ENCODE measurements around the gene ANGPTL2. TPM values are rescaled to one million over a fixed set of nuclear protein-coding genes. Genes with fewer than 3 reads are reported as not detected.

Gene ANGPTL2
- total RNA-seq, 4 donors from 2014 or later: 78.4 to 95.0 (median 87.3) TPM

GRCh38 chr9:127093319-127094020 is 29.0 kb downstream of the ANGPTL2 start:
- no peak for TF ChIP-seq CTCF (IDR thresholded peaks at IDR 0.05; ENCODE audit: low read depth)

GRCh38 chr9:127092041-127092608 is 30.3 kb downstream of the ANGPTL2 start:
- TF ChIP-seq CTCF (IDR thresholded peaks at IDR 0.05; ENCODE audit: low read depth): no peak

- no peak for TF ChIP-seq CTCF (IDR thresholded peaks at IDR 0.05; ENCODE audit: low read depth)
Measured at GRCh38 chr9:127091526-127091925, 30.9 kb downstream of the ANGPTL2 start.

- no peak for TF ChIP-seq CTCF (IDR thresholded peaks at IDR 0.05; ENCODE audit: low read depth)
Measured at GRCh38 chr9:127090341-127090985, 32.0 kb downstream of the ANGPTL2 start.

- no peak for TF ChIP-seq CTCF (IDR thresholded peaks at IDR 0.05; ENCODE audit: low read depth)
Measured at GRCh38 chr9:127089631-127090081, 32.8 kb downstream of the ANGPTL2 start.

- no peak for TF ChIP-seq CTCF (IDR thresholded peaks at IDR 0.05; ENCODE audit: low read depth)
Measured at GRCh38 chr9:127088724-127089615, 33.5 kb downstream of the ANGPTL2 start.

Measured in subcutaneous adipose tissue (tissue), 4 donors.